HL-60/S4 treated with phorbol 12-myristate 13-acetate at 8.2 ng/mL for 4 days and 3 days (cell line): ENCODE data around the gene C20orf141.
"Not testable (repeated sequence)": the region's sequence is repeated elsewhere in the genome, so short reads cannot be mapped to it uniquely, and the experiment has no call there.

ENCODE experiments used
- in situ Hi-C: fragments of 300-500 bp; cut with MboI; formaldehyde crosslinking; loops from 2 replicates; pipeline ENCODE4 v1.15.0; 2022; ENCODE audit warnings: low sequenced_read_pairs

C20orf141 gene

GRCh38 chr20:2799688-2800520 is 14.9 kb upstream of the C20orf141 start:
- in situ Hi-C loops = no loop called here

GRCh38 chr20:2800521-2801285 is 14.1 kb upstream of the C20orf141 start, which contains the start of gene CPXM1:
Gene CPXM1, minus strand, starts transcription at chr20:2800627. Its CDS starts 55 bp downstream, at chr20:2800572.
- in situ Hi-C loops = no loop called here

DNA sequence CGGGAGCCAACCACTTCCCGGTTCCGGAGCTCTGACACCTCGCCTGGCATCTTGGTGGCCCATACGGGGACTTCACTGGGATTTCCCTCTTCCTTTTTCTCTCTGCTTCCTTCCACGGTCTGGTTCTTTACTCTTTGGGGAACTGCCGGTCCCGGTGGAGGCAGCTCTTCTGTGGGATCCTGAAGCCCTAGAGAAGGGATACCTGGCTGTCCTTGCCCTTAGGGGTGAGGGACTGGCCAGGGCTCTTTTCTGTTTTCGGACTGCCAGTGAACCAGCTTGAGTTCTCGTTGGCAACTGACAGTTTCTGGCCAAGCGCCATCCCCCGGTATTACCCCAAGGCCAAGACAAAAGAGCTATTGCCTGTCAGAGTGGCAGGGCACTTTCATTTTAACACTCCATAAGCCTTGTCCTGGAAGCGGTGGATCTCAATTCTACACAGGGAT is 13.5 kb upstream of the C20orf141 start:
- in situ Hi-C loops = no loop called here

- in situ Hi-C loops = no loop called here
Observed at GRCh38 chr20:2804041-2804828, 10.6 kb upstream of the C20orf141 start.

GRCh38 chr20:2804852-2805688 is 9.7 kb upstream of the C20orf141 start:
- in situ Hi-C loops = no loop called here

- in situ Hi-C loops = no loop called here
Observed at GRCh38 chr20:2805689-2806350, 9.0 kb upstream of the C20orf141 start.

DNA sequence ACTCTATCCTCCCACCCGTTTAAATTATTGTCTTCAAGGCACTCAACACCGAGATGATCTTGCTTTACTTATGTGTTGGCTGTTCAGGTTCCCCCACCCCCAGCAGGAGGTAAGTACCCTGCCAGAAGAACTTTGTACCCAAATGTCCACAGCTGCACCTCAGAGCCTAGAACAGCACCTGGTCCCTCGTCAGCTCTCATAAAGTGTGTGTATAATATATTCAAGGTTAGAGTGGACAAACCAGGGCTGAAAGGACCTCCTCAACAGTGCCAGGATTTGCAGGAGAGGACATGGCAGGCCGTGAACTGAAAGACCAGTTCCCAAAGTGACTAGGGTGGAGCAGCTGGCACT is 8.5 kb upstream of the C20orf141 start:
- in situ Hi-C loops = no loop called here

DNA sequence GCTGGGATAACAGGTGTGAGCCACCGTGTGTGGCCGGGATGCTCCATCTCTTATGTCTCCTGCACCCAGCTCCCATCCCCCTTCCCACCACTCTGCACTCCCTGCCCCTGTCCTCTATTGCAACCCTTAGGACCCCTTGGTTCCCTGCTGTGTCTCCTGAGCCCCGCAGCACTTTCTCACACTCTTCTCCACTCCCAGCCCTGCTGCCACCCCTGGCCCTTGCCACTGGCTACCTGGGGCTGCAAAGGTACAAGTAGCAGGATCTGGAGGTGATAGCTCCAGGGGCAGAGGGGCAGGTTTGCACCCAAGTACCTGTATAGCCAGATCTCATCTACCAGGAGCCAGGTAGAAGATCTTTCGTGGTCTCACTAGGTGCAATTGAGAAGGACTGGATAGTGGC is 7.8 kb upstream of the C20orf141 start:
- in situ Hi-C loops = no loop called here

- in situ Hi-C loops = not testable (repeated sequence)
Observed at GRCh38 chr20:2807929-2808328, 6.9 kb upstream of the C20orf141 start.

DNA sequence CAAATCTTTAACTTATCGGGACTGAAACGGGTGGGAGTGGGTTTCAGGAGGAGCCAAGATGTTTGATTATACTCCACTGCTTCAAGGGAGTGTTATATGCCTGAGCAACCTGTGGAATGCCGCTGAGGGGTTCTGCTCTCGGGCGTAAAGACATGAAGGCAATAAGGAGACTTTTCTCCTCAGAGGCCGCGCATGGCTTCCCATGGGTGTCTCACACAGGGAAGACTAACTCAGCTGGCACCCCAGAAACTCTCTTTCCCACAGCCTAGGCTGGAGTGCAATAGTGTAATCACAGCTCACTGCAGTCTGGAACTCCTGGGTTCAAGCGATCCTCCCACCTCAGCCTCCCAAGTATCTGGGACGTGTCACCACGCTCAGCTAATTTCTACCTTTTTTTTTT is 5.1 kb upstream of the C20orf141 start:
- in situ Hi-C loops = no loop called here

DNA sequence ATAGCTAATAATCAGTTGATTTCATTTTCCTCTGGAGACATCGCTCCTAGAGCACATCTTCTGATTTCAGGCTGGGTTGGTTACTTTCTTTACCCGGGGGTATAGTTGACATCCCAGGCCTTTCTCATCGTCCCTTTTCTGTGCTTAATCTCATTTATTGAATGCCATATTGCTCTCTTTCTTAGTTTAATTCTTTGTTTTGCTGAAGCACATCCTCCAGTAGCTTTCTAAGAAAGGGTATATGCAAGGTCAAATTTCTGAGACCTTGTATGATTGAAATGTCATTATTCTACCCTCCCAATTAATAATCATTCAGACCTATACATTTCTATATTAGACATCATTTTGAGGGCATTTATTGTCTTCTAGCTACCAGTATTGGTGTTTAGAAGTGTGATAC is 2.6 kb upstream of the C20orf141 start:
- in situ Hi-C loops = no loop called here

GRCh38 chr20:2814076-2814475 is 711 bp upstream of the C20orf141 start:
- in situ Hi-C loops = no loop called here

GRCh38 chr20:2815242-2815900 is 584 bp downstream of the C20orf141 start:
- in situ Hi-C loops = no loop called here

GRCh38 chr20:2816030-2816582 is 1.3 kb downstream of the C20orf141 start, which contains the start of gene TMEM239:
Gene TMEM239, plus strand, starts transcription at chr20:2816364. Its CDS starts 191 bp downstream, at chr20:2816555.
- in situ Hi-C loops = no loop called here

- in situ Hi-C loops = no loop called here
Observed at GRCh38 chr20:2816583-2817340, 2.0 kb downstream of the C20orf141 start.

DNA sequence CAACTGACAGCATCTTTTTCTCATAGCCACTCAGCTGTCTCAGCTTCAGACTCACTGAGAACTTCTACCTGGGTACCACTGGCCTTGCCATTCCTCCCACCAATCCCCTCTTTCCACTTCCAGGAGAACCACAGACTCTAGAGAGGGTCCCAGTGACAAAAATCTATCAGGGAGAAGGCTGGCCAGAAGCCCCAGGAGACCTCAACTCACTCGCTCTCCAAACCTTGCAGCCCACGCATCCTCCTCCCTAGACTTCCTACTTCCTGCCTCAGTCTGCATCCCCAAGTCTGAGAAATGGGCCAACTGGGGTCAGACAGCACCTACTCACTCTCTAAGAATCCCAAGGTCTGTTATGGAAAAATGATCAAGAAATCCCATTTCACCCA is 2.5 kb downstream of the C20orf141 start:
- in situ Hi-C loops = no loop called here

DNA sequence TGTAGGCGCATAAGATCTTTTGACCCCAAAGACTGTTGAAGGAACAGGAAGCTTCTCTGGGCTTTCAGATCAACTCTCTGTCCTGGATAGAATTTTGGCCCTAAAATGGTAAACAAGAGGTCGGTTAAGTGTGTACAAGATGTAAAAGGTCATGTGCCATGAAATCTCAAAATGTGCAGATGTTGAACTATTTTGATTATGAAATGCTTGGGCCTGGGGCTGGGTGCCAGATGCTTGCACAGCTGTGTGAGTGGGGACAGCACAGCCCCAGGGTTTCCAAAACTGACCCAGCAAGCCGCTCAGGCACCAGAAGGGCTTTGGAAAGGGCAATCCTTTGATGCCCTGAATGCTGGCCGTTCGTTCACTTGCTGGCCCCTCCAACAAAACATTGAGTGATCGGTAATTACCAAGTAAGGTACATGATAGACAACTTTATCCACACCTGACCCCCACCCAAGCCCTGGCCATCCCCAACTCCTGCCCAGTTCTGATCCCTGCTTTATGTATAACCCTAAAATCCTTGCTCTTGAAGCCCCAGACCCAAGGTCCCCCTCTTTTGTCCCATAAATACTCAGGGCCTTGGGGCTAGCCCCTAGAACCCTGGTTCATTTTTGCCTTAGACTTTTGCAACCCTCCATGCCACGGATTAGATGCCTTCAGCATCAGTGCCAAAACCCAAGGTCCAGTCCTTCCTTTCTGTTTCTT is 3.3 kb downstream of the C20orf141 start:
- in situ Hi-C loops = no loop called here
